ENCODE results near the gene NR2F1. TPM values are rescaled to one million over a fixed set of nuclear protein-coding genes. Genes with fewer than 3 reads are reported as not detected.

Gene NR2F1
- total RNA-seq, 1 experiment from 2014 or later = 0.53 TPM

DNA sequence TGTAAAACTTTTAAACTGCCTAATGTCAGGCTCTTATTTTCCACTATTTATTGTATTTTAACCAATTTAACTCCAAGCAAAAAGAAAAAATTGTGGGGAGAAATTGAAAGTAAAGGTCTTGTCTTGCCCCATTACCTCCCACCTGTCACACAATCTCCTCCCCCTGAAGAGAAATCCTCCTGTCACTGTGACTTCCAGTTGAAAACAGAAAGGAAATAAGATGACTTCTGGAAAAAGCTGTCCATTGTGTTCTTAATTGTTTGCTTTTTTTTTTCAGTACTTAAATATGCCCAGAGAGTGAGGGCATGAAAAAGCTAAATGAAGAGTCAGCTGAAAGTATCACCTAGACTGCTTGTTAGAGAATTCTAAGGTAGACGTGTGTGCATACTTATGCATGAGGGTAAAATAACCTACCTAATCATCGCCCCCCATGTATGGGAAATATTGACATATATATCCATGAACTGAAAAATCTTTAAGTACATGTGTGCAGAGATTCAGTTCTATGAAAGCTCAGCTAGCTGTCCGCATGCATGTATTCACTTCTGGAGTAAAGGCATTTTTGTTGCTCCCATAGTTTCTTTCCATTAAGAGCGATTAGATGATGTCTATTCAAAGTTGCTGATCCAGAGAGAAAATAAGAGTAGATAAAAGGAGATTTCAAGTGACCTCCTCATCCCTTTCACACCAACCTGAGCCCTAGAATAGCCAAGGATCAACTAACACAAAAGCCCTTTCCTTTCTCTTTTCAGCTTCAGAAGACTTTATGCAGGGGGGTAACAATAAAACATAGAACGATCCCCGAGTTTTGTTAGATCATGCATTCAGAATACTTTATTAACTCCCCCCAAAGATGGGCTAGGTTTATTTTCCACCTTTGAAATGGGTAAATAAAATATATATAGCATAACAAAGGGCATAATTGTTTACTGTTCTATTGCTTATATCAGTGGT lies 7.3 kb upstream of the NR2F1 start:
- in situ Hi-C loops (cut with HindIII; ENCODE audit: low pct_unique_long_range_greater_than_20kb, low sequenced_read_pairs) = no loop called here
- DNase-seq (ENCODE audit: low read depth, low spot score) = no peak

DNA sequence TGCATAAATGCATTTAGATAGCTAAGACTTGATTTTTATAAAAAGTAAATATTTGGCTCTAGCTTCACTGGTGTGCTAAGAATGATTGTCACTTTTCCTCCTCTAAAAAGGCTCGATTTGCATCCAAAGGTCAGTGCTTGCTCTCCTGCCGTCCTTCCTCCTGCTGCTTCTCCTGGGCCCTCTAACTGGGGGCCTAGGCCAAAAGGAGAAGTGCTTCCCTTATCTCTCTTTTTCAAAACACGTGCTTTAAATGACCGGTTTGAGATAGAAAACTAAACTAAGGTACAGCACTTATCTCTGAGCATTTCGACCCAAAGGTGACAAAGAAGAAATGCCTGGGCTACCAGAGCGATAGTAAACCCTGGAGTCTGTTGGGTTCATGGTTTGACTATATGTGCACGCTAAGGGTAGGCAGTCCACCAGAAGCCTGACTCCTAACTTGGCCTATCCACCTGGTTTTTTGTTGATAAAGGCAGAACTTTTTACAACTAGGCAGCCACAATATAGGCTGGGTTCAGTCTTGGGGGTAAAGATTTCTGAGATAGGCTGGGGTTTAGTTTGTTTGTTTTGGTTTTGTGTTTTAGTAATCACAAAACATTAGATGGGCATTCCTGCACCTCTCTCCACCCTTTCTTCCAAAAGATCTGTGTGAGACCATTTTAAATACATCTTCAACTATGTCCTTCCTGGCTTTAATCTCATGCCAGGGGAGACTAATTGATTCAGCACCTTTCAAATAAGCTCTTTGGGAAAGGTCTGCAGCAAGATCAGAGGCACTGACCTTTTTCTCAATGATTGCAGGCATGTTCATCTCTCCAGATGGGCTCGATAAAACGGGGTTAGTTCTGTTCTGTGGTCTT lies 5.8 kb upstream of the NR2F1 start:
- in situ Hi-C loops (cut with HindIII; ENCODE audit: low pct_unique_long_range_greater_than_20kb, low sequenced_read_pairs) = no loop called here

DNA sequence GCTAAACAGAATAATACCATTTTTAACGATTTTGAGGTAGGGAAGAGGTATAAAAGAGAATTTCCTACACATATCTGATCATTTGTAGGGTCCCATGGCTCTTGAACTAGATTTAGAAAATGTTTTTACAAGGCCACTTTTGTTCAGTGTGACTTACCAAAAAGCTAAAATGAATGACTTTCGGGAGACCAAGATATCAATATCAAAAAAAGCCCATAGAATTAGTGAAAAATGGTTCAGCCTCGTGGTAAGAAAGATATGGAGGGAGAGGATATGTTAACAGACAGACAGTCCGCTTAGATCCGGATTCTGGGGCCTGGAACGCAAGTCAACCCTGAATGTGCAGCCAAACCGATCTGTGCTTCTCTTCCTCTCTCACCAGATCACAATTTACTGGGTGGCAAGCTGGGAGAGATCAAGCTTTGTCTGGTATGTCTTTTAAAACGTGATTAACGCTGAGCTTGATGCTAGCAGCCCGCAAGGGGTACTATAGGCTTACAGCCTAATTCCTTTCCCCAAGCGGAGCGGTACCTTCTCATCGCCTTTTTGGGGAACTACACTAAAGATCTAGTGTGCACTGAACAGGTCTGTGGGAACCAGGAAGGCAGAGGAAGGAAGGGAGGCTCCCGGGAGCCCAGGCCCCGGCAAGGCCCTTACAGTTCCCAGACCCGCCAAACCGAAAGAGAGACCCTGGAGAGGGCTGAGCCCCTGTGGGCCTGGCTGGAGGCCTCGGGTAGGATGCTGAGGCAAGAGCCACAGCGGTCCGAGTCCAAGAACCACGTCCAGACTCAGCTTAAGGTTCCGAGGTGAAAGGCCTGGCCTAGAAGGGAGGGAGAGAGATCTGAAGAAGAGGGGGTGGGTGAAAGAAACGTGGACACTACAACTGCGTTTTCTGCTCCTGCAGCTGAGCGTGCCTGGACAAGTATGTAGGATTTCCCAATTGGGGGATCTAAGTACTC lies 4.9 kb upstream of the NR2F1 start:
- in situ Hi-C loops (cut with HindIII; ENCODE audit: low pct_unique_long_range_greater_than_20kb, low sequenced_read_pairs) = no loop called here

More for the DNA sequence above, 5.8 kb upstream of the NR2F1 start:
- DNase-seq (ENCODE audit: low read depth, low spot score) = no peak

DNA sequence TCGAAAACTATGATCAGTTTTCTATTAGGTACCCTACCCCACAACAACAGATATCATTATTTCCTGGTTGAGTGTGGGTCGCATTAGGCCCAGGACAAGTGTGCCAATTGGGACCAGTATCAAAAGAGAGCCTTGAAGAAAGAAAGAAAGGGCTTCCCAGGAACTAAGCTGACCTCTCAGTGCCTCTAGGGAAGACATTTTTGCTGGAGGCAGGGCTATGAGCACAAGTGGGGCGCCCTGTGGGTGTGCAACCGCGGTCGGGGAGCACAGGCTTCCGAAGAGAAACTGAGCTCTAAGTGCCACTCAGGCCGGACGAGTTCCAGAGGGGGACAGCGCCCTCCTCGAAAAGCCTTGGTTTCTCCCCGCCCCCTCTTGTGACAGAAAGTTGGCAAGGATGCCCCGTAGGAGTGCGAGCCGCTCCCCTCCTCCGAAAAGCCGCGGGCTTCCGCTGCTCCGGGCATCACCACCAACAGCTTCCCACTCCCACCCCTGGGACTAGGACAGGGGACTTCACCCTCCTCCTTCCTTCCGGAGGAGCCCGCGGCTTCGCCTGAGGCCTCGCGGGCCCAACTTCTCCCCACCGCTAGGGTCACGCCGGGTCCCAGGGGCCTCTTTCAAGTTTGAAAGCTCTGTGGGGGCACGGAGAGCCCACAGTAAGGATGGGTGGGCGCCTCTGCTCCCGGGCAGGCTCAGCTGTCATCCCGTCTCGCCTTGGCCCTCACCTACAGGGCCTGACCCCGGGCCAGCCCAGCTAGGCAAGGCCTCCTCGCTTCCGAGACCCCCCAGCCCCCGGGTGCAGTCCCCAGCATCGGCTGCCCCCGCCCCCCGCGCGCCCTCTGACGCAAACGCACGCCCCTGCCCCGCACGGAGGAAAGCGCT lies 4.0 kb upstream of the NR2F1 start:
- in situ Hi-C loops (cut with HindIII; ENCODE audit: low pct_unique_long_range_greater_than_20kb, low sequenced_read_pairs) = no loop called here
- no peak for DNase-seq (ENCODE audit: low read depth, low spot score)

More for the DNA sequence above, 4.9 kb upstream of the NR2F1 start:
- DNase-seq (ENCODE audit: low read depth, low spot score) = no peak

DNA sequence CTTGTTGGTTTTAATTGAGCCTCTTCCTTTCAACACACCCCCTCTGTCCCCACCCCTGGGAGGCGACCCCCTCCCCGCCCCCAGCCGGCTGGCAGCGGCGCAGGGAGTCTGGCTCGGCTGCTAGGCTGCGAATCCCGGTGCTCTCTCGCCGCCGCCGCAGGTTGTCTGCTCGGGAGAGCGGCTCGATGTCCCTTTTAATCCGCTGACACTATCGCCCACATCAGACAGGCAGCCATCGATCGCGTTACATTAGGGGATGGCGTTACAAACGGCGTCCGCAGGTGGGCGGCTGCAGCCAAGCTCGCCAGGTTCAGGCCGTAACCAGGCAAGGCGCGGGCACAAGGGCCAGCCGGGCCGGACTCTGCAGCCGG lies 3.3 kb upstream of the NR2F1 start:
- DNase-seq (ENCODE audit: low read depth, low spot score) = no peak

DNA sequence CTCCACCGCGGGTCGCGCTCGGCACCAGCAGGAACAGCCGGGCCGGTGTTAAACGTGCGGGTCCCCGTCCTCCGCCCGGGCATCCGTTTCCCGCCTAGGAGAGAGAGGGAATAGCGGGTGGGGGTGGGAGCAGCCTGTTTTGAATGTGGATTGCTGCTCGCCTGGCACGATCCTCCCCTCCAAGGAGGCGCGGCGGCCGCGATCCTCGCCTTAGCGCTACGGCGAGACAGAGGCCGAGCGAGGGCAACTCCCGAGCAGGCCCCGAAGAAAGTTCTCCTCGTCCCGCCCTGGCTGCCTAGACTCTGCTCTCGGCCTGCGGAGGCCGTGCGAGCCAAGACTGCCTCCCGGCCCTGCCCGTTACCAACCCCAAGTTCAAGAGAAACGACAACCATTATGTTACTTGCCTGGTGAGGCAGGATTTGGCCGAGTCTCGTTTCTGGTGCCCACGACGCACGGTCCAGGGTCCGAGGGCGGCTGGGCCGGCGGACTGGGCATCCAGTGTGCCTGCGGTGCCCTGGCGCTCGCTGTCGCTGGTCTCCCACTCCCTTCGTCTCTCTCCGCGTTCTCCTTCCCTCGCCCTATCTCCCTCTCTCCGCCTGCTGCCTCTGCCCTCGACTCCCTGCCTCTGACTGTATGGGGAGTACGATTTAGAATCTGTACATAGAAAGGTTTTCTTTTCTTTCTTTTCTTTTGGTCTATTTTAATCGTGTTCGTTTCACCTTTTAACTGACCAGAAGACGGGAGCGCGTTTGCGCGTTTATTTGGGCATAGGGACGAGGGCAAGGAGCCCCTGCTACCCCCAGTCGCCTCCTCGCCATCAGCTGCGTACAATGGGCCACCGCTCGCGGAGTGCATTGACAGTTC lies 2.7 kb upstream of the NR2F1 start:
- no peak for DNase-seq (ENCODE audit: low read depth, low spot score)
- in situ Hi-C loops (cut with HindIII; ENCODE audit: low pct_unique_long_range_greater_than_20kb, low sequenced_read_pairs) = no loop called here

More for the DNA sequence above, 3.3 kb upstream of the NR2F1 start:
- in situ Hi-C loops (cut with HindIII; ENCODE audit: low pct_unique_long_range_greater_than_20kb, low sequenced_read_pairs) = no loop called here

DNA sequence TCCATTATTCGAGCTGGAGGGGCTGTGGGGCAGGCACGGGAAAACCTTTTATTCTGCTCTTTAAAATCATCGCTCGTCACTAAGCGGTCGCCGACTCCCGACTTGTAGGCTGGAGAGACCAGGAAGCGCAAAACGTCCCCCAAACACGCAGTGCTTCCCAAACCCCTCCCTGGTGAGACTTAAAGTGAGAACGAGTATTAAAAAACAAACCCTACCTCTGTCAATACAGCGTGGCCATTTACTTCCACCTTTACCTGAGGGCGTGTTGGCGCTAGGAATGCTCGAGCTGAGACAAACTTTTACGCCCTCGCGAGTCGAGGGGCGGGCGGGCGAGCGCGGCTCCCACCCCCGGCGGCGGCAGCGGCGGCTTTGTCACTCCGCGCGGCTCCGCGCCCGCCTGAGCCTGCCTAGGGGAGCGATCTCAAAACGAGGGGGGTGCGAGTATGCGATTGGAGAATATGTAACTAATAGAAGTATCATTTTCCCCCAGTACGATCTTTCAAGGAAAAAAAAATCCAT lies 2.0 kb upstream of the NR2F1 start, which contains the start of gene NR2F1-AS1:
TSS of gene NR2F1-AS1 (minus strand) at position 293 of the 519 bp plus-strand sequence.
- no peak for DNase-seq (ENCODE audit: low read depth, low spot score)
- in situ Hi-C loops (cut with HindIII; ENCODE audit: low pct_unique_long_range_greater_than_20kb, low sequenced_read_pairs) = no loop called here

DNA sequence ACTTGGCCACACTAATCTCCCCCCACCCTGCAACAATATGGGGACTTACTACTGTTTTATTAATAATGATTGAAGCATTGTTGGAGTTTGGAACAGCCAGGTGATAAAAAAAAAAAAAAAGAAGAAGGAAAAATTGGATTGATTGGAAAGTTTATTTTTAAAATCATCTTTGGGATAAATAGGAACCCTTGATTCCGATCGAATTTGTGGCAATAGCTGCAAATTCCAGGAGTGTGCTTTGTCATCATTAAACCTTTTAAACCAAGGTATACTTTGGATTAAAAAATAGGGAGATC lies 907 bp upstream of the NR2F1 start:
- DNase-seq (ENCODE audit: low read depth, low spot score) = no peak
- in situ Hi-C loops (cut with HindIII; ENCODE audit: low pct_unique_long_range_greater_than_20kb, low sequenced_read_pairs) = no loop called here

DNA sequence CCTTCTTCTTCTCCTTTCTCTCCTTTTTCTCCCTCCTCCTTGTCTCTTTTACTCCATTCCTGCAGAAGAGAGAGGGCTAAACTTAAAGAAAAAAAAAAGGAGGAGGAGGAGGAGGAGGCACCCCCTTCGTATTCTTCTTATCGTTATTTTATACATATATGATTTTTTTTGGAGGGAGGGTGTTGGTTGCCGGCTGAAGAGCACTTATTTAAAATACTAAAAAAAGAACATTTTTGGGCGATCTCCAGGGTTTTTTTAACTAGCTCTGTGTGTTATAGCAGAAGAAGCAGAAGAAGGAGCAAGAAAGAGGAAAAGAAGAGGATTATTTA lies 381 bp downstream of the NR2F1 start:
- in situ Hi-C loops (cut with HindIII; ENCODE audit: low pct_unique_long_range_greater_than_20kb, low sequenced_read_pairs) = no loop called here
- no peak for DNase-seq (ENCODE audit: low read depth, low spot score)

DNA sequence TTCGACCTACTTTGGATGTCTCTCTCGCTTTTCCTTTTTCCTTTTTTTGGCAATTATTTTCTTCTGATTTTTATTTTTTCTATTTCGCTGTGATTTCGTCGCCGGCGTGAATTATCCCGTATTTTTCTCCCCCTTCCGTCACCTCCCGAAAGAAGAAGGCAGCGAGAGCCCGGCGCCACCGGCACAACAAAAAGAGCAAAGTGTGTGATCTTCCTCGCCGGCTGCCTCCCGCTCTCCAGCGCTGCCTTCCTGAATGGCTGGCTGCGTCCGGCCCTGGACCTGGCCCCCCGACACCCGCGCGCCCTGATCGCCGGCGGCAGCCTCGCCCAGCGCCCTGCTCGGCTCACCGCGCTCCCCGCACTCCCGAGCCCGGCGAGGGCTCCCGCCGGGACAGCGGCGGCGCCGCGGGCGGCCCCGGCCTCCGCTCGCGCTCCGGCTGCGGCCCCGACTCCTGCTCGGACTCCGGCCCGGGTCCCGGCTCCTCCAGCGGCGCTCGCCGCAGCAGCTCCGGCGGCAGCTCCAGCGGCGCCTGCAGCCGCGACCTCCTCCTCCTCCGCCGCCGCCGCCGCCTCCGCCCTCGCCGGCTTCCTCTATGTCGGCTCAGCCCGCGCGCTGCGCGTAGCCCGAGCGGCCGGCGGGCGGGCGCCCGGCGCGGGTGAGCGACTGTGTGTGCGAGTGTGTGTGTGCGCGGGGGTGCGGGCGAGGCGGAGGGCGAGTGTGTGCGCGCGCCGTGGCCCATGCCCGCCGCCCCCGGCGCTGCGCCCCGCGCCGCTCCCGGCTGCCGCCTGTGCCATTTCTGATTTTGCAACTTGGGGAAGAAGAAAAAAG lies 960 bp downstream of the NR2F1 start:
- peak; percentile 34 for DNase-seq (ENCODE audit: low read depth, low spot score)
- in situ Hi-C loops (cut with HindIII; ENCODE audit: low pct_unique_long_range_greater_than_20kb, low sequenced_read_pairs) = no loop called here

DNA sequence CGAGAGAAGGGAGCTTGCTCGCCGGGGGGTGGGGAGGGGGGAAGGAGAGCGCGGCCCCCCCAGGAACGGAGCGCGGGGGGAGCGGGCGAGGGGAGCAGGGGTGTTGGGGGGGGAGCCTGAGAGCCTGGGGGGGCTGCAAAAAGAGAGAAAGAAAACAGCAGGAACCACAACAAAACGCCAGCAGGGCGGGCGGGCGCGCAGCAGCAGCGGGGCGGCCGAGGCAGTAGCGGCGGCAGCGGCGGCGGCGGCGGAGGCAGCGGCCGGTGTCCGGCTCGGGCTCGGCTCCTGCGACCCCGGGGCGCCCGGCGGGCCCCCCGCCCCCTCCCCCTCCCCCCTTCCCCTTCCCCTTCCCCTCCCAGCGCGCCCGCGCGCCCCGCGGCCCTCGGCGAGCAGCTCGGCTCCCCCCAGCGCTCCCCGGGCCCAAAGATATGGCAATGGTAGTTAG lies 1.6 kb downstream of the NR2F1 start:
- in situ Hi-C loops (cut with HindIII; ENCODE audit: low pct_unique_long_range_greater_than_20kb, low sequenced_read_pairs) = no loop called here
- DNase-seq (ENCODE audit: low read depth, low spot score) = no peak

DNA sequence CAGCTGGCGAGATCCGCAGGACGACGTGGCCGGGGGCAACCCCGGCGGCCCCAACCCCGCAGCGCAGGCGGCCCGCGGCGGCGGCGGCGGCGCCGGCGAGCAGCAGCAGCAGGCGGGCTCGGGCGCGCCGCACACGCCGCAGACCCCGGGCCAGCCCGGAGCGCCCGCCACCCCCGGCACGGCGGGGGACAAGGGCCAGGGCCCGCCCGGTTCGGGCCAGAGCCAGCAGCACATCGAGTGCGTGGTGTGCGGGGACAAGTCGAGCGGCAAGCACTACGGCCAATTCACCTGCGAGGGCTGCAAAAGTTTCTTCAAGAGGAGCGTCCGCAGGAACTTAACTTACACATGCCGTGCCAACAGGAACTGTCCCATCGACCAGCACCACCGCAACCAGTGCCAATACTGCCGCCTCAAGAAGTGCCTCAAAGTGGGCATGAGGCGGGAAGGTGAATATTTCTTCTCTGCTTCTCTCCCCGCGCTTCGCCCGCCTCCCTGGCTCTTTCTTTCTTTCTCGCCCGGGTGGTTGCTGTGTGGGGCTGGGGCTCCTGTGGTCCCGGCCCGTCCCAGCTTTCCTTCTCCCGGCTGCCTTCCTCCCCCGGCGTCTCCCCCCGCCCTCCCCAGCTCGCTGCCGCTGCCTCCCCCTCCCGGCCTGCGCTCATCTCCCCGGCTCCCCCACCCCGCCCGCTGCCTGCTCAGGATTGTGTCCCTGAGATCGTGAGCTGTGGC lies 2.2 kb downstream of the NR2F1 start:
- DNase-seq (ENCODE audit: low read depth, low spot score) = no peak
- in situ Hi-C loops (cut with HindIII; ENCODE audit: low pct_unique_long_range_greater_than_20kb, low sequenced_read_pairs) = no loop called here

DNA sequence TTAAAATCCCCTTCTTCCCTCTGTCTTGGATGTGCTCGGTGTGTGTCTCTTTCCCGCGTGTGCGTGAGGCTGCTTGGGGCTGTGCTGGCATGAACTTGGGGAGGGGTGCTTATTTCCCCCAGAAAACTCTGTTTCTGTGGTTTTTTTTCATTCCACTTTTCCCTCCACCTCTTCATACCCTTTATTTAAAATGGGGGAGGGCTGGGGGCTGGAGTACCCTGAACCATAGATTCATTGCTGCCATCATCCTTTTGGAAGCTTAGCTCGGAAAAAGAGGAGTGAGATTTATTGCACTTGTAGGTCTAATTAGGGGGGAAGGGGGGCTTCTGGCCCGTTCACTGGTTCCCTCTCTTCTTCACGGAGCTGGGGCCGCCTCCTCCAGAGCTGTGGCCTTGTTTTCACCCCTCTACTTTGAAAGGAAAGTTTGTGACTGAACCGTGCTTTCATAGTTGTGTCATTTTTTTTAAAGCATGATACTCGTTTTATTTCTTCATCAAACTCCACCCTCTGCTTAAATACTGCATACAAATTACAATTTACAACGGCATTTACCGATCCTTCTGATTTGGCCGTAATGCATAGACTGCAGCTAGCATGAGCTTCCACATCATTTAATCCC lies 2.9 kb downstream of the NR2F1 start:
- in situ Hi-C loops (cut with HindIII; ENCODE audit: low pct_unique_long_range_greater_than_20kb, low sequenced_read_pairs) = no loop called here

More for the DNA sequence above, 2.9 kb downstream of the NR2F1 start:
- no peak for DNase-seq (ENCODE audit: low read depth, low spot score)
